Testis (tissue), 2 donors: ENCODE results near the gene MAP2K3.

Source experiments
- CTCF ChIP-seq, 3 experiments: fragments of 450-650 bp in 2 of 3; fragments of 200-600 bp in 1 of 3; sonication (generic) in 1 of 3; IDR thresholded peaks; one replicate each; pipeline ENCODE4 v1.5.1; 2016 to 2019; ENCODE audit warnings: antibody characterized with exemption in 3 of 3, mild to moderate bottlenecking in 2 of 3, moderate library complexity in 1 of 3
- POLR2A ChIP-seq: fragments of 450-650 bp; IDR thresholded peaks from one replicate; pipeline ENCODE4 v1.6.1; 2017; ENCODE audit warnings: antibody characterized with exemption, mild to moderate bottlenecking, moderate library complexity

DNA sequence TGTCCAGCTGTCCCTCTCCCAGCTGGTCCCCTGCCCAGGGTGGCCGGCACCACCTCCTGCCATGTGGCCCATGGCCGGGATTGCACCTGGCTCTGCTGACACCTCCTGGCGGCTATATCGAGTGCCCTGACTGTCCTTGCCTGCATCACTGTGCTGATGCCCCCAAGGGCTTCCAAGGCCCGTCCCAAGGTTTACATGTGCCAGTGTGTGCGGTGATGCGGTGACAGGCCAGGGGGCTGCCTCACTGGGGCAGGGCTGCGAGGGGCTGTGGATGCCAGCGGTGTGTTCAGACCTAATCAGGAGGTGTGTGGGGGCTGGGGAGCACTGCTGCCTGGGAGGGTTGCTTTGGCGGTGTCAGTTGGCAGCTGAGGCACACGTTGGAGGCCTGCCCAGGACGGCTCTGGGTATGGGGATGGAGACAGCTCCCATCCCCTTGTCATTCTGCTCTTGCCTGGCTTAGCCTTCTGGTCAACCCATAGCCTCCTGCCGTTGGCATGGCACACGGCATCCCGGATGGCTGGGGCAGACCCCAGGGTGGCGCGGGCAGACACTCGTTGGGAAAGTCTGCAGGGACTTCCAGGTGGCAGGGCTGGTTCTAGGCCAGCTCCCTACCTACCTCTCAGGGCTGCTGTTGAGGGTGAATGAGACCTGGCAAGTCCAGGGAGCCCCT is 5.5 kb downstream of the MAP2K3 start:
- no peak for TF ChIP-seq CTCF (IDR thresholded peaks at IDR 0.05)
- no peak for TF ChIP-seq POLR2A
